ENCODE measurements around the gene ZNF823.

- TF ChIP-seq POLR2A (IDR thresholded peaks at IDR 0.05; ENCODE audit: extremely low read depth, insufficient read length): no peak
- TF ChIP-seq CTCF (IDR thresholded peaks at IDR 0.05; ENCODE audit: low read depth, low read length): no peak
- no peak for TF ChIP-seq MAX (IDR thresholded peaks at IDR 0.05; ENCODE audit: low read depth, low read length)
Measured at GRCh38 chr19:11747277-11747676, 8.5 kb upstream of the ZNF823 start.

All from NB4 (cell line).